AG04450 (cell line): ENCODE measurements around the gene RAB1B. TPM values are rescaled to one million over a fixed set of nuclear protein-coding genes. Genes with fewer than 3 reads are reported as not detected.
"Not testable (repeated sequence)": the region's sequence is repeated elsewhere in the genome, so short reads cannot be mapped to it uniquely, and the experiment has no call there.

Experiments used
- CTCF ChIA-PET: fragments of 300-600, 350-600 bp; formaldehyde crosslinking; extraction: SDS; loops from one replicate; lab custom pipeline; 2022; ENCODE audit warnings: antibody characterized with exemption, inconsistent platforms; lab: Charles Lee
- POLR2A ChIA-PET: fragments of 350-600 bp; formaldehyde crosslinking; extraction: SDS; loops from one replicate; lab custom pipeline; 2021; ENCODE audit warnings: antibody characterized with exemption, inconsistent platforms; lab: Yijun Ruan, JAX
- DNase-seq: peaks from one replicate; pipeline ENCODE4 v3.0.0-alpha.2; 2011; ENCODE audit warnings: low read depth, low spot score
- H3K27ac ChIP-seq: one replicate; pipeline ENCODE4 v1.5.1; 2012; ENCODE audit warnings: low read depth, low read length, control low read depth
- H3K27me3 ChIP-seq: one replicate; pipeline ENCODE4 v1.6.0; 2012; ENCODE audit warnings: low read length; ENCODE audit not compliant: control insufficient read depth, insufficient read depth
- H3K4me3 ChIP-seq: 2 replicates; pipeline ENCODE4 v1.5.1; 2011; ENCODE audit warnings: mild to moderate bottlenecking, low read depth, low read length, control low read depth
- H3K9me3 ChIP-seq: 2 replicates; pipeline ENCODE4 v1.5.1; 2012; ENCODE audit warnings: low read length; ENCODE audit not compliant: control insufficient read depth, insufficient read depth
- polyA plus RNA-seq: library from polyadenylated mRNA; depleted of rRNA; stranded (reverse); fragments of >200 nt; gene quantifications from 2 replicates; pipeline ENCODE4 v1.2.3, GENCODE V29; 2011
- TF ChIP-seq, protein P1 (sequence below): IDR thresholded peaks from 2 replicates; pipeline ENCODE4 v1.5.1; 2011; ENCODE audit warnings: low read depth, low read length, control low read depth, inconsistent platforms

Gene RAB1B
- polyA plus RNA-seq, 1 experiment, result 127 TPM

DNA sequence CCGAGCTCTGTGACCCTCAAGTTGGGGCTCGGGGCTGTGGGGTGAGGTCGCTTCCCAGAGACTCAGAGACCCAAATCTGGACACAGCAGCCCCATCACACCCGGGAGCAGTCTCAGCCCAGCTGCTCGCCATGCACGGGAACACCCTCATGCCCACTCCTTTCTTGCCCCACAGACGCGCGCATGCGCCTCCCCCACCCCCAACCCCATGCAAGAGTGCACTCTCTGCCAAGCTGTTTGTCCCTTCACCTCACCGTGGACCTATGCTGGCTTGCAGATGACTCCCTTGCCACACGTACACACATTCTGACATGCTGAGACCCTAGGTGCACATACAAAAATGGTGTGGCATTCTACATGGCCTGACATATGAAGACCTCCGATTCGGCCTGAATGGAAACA is 48.9 kb downstream of the RAB1B start:
- CTCF ChIA-PET, result interaction anchor here (0.6 to 1.7 kb wide), 5 partner anchors 10 to 247 kb away, joined by 4 to 8 read pairs (median 5); partner anchors contain the start of genes PACS1 and RIN1
- Histone ChIP-seq H3K9me3 (peaks cover 8% of the 10 kb centered on the region; the same call in 1 of the 2 replicates), H3K4me3 (peak overlapping the region; percentile 34), H3K27ac (peak overlapping the region; percentile 99), H3K27me3 (no peaks in the 10 kb centered on the region)
- TF ChIP-seq, protein P1, sequence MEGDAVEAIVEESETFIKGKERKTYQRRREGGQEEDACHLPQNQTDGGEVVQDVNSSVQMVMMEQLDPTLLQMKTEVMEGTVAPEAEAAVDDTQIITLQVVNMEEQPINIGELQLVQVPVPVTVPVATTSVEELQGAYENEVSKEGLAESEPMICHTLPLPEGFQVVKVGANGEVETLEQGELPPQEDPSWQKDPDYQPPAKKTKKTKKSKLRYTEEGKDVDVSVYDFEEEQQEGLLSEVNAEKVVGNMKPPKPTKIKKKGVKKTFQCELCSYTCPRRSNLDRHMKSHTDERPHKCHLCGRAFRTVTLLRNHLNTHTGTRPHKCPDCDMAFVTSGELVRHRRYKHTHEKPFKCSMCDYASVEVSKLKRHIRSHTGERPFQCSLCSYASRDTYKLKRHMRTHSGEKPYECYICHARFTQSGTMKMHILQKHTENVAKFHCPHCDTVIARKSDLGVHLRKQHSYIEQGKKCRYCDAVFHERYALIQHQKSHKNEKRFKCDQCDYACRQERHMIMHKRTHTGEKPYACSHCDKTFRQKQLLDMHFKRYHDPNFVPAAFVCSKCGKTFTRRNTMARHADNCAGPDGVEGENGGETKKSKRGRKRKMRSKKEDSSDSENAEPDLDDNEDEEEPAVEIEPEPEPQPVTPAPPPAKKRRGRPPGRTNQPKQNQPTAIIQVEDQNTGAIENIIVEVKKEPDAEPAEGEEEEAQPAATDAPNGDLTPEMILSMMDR, result no peak
- POLR2A ChIA-PET, result interaction anchor here (0.5 to 2.8 kb wide), 11 partner anchors 8 to 820 kb away, joined by 3 to 56 read pairs (median 10); partner anchors contain the start of genes B4GAT1, PCNX3, RIN1 and YIF1A
- no peak for DNase-seq

DNA sequence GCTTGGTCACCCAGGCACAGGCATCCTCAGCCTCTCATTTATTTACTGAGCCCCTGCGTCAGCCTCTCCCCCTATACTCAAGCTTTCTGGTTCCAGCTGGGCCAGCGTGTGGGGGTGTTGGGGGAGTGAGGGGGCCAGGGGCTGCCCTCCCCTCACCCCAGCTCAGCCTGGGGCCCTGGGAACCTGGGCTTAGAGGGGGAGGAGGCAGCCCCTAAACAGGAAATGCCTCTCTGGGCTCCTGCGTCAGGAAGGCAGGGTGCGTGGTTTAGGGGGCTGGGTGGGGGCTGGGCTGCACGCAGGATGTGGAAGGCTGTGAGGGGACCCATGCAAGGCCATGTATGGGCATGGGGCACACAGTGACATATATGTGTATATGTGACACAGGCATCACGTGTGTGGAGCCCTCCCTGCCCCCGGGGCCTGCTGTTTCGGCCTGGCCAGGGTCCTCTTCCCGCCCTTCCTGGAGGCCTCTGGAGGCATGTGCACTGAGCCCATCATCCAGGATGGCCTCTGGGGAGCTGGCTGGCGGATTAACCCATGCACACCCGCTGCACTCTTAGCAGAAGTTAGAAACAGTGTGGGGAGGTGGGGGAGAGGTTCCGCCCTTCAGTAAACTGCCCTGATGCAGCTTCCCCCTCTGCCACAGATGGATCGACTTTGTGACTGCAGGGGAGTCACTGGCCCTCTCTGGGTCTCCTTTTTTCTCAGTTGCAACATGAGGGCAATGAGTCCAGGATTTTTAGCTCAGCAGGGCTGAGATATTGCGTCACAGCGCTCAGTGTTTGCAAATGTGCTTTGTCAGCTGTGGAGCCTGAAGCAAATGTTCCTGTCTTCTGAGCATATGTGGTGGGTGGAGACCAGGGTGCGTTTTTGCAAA is 49.5 kb downstream of the RAB1B start:
- no peaks in the 10 kb centered on the region for H3K27me3 ChIP-seq
- peaks cover 8% of the 10 kb centered on the region; the same call in 1 of the 2 replicates for H3K9me3 ChIP-seq
- ChIA-PET CTCF (interaction anchor here (0.7 to 1.7 kb wide), 2 partner anchors 11 to 248 kb away, joined by 4 to 8 read pairs; partner anchors contain the start of gene PACS1), POLR2A (interaction anchor here (1.0 to 2.8 kb wide), 6 partner anchors 7 to 703 kb away, joined by 3 to 56 read pairs (median 18); partner anchors contain the start of genes PCNX3, RIN1 and YIF1A)
- no peak overlapping the region; the same call in 1 of the 2 replicates for H3K4me3 ChIP-seq
- DNase-seq, result peak; percentile 74
- peak overlapping the region; percentile 99 for H3K27ac ChIP-seq
- TF ChIP-seq, protein P1, result no peak

DNA sequence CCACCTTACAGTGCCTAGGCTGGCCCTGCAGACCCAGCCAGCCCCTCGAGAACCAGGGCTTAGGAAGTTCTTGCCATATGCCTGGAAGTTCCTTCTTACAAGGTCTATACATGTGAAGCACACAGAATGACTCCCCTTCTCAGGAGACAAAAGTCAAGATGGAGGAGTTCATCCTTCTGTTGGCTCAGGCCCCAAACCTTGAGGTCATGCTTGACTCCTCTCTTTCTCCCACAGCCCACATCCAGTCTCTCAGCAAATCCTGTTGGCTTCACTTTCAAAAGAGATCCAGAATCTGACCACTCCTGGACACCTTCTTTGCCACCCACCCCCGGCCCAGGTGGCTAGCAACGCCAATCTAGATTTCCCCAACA is 50.1 kb downstream of the RAB1B start:
- peaks cover 8% of the 10 kb centered on the region; the same call in 1 of the 2 replicates for H3K9me3 ChIP-seq
- peak overlapping the region; percentile 99 for H3K27ac ChIP-seq
- TF ChIP-seq, protein P1, result no peak
- DNase-seq, result no peak
- no peaks in the 10 kb centered on the region for H3K27me3 ChIP-seq
- CTCF ChIA-PET, result interaction anchor here (1.7 kb wide), 1 partner anchor 10 kb away, joined by 8 read pairs; no protein-coding TSS in a partner anchor
- H3K4me3 ChIP-seq, result no peak overlapping the region
- POLR2A ChIA-PET, result interaction anchor here (1.0 to 2.8 kb wide), 4 partner anchors 8 to 704 kb away, joined by 3 to 56 read pairs (median 26); partner anchors contain the start of genes PCNX3, RIN1 and YIF1A

DNA sequence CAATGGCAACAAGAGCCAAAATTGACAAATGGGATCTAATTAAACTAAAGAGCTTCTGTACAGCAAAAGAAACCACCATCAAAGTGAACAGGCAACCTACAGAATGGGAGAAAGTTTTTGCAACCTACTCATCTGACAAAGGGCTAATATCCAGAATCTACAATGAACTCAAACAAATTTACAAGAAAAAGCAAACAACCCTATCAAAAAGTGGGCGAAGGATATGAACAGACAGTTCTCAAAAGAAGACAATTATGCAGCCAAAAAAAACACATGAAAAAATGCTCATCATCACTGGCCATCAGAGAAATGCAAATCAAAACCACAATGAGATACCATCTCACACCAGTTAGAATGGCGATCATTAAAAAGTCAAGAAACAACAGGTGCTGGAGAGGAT is 51.9 kb downstream of the RAB1B start:
- H3K4me3 ChIP-seq, H3K9me3 ChIP-seq, DNase-seq, H3K27ac ChIP-seq, CTCF ChIA-PET, POLR2A ChIA-PET, H3K27me3 ChIP-seq: not testable (repeated sequence)

DNA sequence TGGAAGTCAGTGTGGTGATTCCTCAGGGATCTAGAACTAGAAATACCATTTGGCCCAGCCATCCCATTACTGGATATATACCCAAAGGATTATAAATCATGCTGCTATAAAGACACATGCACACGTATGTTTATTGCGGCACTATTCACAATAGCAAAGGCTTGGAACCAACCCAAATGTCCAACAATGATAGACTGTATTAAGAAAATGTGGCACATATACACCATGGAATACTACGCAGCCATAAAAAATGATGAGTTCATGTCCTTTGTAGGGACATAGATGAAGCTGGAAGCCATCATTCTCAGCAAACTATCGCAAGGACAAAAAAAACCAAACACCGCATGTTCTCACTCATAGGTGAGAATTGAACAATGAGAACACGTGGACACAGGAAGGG is 52.3 kb downstream of the RAB1B start:
- POLR2A ChIA-PET, H3K4me3 ChIP-seq, DNase-seq, H3K9me3 ChIP-seq, H3K27me3 ChIP-seq, H3K27ac ChIP-seq, CTCF ChIA-PET: not testable (repeated sequence)
